Vagina (tissue), 2 donors: ENCODE results near the gene HORMAD2.

Experiments
- CTCF ChIP-seq, 3 experiments: fragments of 450-650 bp in 2 of 3; fragments of 200-600 bp in 1 of 3; sonication (generic) in 1 of 3; IDR thresholded peaks; one replicate each; pipeline ENCODE4 v1.5.1; 2017 to 2019; ENCODE audit warnings: antibody characterized with exemption in 3 of 3, mild to moderate bottlenecking in 2 of 3, moderate library complexity in 2 of 3
- POLR2A ChIP-seq, 2 donors: fragments of 450-650 bp; IDR thresholded peaks; one replicate each; pipeline ENCODE4 v1.6.1; 2017; ENCODE audit warnings: antibody characterized with exemption in 2 of 2, mild to moderate bottlenecking in 2 of 2, moderate library complexity in 2 of 2
- POLR2AphosphoS5 ChIP-seq, 2 donors: sonication (generic); formaldehyde crosslinking; IDR thresholded peaks; one replicate each; pipeline ENCODE4 v1.9.0; 2017; ENCODE audit warnings: antibody characterized with exemption in 2 of 2, mild to moderate bottlenecking in 2 of 2, low read depth in 1 of 2; ENCODE audit not compliant: insufficient read depth in 1 of 2

- TF ChIP-seq CTCF (IDR thresholded peaks at IDR 0.05) (no peak), POLR2A (IDR thresholded peaks at IDR 0.05) (no peak), POLR2AphosphoS5 (IDR thresholded peaks at IDR 0.05; ENCODE audit: insufficient read depth in 1 of 2, low read depth in 1 of 2) (no peak)
Measured at GRCh38 chr22:30031328-30031727, 48.9 kb upstream of the HORMAD2 start.
